ENCODE results near the gene NFKB1.

DNA sequence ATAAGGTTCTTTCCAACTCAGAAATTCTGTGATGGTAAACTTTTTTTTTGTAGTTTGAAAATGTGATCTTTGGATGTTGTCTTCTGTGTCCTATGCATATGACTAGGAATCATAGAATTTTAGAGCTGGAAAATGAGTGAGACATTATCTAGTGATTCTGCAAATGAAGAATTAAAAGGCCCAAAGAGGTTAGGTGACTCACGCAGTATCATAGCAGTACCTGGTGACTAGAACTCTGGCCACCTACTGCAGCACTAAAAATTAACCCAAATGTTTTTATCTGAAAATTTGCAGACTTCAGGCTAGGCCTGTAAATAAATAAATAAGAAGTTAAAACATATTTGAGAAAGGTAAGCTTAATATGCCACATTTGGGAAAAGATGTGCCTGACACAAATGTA lies 52.8 kb downstream of the NFKB1 start:
- TF ChIP-seq, protein P1, sequence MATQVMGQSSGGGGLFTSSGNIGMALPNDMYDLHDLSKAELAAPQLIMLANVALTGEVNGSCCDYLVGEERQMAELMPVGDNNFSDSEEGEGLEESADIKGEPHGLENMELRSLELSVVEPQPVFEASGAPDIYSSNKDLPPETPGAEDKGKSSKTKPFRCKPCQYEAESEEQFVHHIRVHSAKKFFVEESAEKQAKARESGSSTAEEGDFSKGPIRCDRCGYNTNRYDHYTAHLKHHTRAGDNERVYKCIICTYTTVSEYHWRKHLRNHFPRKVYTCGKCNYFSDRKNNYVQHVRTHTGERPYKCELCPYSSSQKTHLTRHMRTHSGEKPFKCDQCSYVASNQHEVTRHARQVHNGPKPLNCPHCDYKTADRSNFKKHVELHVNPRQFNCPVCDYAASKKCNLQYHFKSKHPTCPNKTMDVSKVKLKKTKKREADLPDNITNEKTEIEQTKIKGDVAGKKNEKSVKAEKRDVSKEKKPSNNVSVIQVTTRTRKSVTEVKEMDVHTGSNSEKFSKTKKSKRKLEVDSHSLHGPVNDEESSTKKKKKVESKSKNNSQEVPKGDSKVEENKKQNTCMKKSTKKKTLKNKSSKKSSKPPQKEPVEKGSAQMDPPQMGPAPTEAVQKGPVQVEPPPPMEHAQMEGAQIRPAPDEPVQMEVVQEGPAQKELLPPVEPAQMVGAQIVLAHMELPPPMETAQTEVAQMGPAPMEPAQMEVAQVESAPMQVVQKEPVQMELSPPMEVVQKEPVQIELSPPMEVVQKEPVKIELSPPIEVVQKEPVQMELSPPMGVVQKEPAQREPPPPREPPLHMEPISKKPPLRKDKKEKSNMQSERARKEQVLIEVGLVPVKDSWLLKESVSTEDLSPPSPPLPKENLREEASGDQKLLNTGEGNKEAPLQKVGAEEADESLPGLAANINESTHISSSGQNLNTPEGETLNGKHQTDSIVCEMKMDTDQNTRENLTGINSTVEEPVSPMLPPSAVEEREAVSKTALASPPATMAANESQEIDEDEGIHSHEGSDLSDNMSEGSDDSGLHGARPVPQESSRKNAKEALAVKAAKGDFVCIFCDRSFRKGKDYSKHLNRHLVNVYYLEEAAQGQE (IDR thresholded peaks at IDR 0.05; ENCODE audit: insufficient replicate concordance, low read depth): no peak
- no peak for TF ChIP-seq POLR2AphosphoS5 (IDR thresholded peaks at IDR 0.05; ENCODE audit: low read depth)
